ENCODE results near the gene TPM2.

Gene TPM2

DNA sequence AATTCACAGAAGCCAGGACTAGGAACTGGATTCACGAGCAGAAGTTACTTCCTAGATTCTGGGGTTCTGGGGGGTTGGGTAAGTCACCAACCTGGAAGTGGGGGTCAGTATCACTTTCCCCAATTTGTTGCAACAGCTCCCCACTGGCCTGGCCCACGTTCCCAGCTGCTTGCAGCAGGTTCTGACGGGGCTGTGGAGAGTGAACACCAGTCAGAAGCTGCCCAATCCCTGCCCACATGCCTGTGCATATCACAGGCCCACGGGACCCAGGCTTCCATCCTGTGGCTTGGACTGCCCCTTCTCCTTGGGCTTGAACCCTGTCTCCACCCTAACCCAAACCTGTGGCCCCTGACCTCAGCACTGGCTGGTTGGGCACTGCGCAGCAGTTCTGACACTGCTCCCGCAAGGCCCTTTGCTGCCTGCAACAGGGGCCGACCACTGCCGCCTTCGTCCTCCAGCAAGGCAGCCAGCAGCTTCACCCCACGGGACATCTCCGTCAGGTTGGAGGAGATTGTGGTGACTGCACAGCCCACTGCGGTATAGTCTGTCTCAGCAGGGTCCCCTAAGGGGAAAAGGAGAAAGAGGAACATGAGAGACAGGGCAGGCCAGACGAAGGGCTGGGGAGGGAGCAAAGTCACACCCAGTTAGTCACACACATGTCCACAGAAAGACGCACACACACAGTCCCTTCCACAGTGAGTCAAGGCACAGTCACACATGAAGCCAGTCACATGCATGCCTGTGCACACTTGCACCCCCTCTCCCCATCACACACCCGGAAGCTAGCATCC lies 29.2 kb upstream of the TPM2 start:
- no peak for DNase-seq (ENCODE audit: low read depth in 3 of 3)

DNA sequence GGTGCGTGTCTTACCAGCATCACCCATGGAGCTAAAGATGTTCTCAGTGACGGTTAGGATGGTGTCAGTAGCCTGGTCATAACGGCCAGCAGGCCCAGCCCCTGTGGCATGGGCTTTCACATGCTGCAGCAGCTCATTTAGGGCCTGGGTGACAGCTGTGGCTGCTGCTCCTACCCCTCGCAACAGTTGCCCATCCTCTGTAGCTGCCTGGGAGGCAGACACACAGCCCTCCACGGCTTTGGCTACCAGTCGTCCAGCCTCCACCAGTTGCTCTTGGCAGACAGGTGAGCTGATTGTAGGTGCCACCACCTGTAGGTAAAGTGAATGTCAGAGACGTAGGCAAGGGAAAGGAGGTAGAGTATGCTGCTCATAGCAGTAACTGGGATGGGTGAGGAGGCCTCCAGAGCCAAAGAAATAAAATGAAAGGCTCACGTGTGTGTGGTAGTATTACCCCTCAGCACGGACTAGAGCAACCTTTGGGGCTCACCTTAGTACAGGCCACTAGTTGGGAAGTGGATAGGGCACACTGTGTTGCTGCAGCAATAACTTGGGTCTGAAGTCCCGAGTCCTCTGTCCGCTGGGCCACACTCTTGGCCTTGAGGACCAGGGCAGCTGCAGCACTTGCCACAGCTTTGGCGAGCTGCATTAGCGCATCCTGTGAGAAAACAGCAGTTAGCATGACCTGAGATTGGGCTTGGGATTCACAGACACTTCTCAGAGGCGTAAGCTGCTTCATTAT lies 27.6 kb upstream of the TPM2 start:
- no peak for DNase-seq (ENCODE audit: low read depth in 3 of 3)

DNA sequence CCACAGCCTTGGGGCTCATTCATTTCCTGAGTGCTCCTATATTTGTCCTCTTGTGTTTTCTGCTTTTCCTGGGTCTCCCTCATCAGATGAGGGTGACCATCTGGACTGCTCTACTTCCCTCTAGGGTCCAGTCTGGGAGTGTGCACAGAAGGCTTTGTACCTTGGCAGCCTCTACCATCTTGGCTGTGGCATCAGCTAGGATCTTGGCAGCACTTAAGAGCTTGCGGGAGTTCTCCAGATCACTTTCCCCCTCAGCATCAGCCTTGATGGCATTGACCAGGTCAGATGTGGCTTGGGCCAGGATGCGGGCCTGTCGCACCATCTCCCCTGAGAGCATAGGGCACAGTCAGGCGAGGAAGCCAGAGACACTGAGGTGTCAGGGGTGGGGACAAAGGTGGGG lies 26.5 kb upstream of the TPM2 start:
- DNase-seq (ENCODE audit: low read depth in 3 of 3) = no peak

DNA sequence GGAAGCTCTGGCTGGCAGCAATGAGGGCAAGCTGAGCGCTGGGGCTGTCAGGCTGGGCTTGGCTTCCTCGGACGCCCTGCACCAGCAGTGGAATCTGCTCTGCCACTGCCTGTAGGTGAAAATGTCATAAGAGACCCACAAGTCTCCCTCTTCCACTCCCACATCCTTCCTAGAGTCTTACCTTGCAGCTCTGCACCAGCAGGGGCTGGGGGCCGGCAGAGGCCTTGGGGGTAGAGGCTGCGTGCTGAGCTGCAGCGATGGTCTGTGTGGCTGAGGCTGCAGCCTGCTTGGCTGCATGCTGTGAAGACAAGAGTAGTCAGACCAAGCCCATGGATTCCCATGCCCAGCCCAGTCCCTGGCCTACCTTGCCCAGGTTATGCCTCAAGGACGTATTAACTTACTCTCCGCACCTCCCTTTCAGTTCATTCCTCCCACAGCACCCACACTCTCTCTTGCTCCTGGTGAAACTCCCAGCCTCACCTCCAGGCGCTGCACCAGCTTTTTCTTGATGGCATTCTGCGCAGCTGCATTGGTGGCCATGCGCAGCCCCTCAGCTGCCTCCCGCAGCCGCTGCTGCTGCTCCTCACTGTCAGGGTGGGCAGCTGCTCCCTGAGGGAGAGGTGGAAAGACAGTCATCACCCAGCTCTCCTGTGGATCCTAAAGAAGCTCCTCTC lies 25.0 kb upstream of the TPM2 start:
- no peak for DNase-seq (ENCODE audit: low read depth in 3 of 3)

DNA sequence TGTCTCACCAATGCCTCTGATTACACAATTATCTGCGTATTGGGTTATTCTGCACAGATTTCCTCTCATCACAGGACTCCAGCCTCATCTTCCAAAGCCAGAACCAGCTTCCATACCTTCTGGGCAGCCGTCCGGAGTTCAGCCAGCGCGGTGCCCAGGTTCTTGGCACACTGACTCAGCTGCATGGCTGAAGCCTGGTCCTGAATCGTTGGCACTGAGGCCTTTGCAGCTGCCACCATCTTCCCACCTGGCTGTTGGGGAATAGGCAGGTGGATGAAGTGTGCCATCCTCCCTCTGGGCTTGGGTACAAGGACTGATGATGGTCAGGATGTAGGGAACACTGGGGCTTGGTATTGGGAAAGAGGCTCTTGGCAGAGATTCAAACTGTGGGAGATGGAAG lies 24.4 kb upstream of the TPM2 start:
- DNase-seq (ENCODE audit: low read depth in 3 of 3) = no peak

DNA sequence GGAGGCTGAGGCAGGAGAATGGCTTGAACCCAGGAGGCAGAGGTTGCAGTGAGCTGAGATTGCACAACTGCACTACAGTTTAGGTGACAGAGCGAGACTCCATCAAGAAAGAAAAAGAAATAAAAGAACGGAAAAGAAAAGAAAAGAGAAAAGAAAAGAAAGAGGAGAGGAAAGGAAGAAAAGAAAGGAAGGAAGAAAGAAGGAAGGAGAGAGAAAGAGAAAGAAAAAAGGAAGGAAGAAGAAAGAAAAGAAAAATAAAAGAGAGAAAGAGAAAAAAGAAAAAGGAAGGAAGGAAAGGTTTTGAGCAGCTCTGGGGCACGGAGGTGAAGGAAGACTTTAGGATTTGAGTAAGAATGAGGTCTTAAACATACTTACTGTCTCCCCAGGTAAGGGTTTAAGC lies 23.9 kb upstream of the TPM2 start:
- no peak for DNase-seq (ENCODE audit: low read depth in 3 of 3)

DNA sequence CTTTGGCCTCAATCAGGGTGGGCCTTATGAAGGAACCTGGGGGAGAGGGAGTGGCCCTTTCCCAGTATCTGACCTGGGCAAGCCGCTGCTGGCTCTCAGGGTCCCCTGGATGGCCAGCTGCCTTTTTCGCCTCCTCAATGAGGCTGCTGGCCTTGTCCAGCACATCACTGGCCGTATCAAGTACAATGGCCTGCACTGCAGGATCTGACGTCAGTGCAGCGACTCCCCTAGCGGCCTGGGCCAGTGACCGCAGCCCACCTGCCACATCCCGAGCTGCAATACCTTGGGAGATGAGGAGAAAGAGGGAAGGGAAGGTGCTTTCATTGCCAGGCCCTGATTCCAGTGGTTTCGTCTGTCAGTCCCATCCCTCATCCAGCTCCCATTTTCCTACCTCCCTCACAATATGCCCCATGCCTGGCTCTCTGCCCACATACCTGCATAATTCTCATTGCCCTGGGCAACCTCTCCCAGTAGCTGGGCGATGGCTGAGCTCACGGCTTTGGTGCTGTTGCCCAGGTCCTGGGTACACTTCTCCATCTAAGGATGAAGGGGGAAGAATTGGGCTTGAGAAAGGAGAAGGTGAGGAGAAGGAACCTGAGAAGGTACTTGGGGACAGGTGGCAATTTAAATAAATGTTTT lies 23.2 kb upstream of the TPM2 start:
- no peak for DNase-seq (ENCODE audit: low read depth in 3 of 3)

DNA sequence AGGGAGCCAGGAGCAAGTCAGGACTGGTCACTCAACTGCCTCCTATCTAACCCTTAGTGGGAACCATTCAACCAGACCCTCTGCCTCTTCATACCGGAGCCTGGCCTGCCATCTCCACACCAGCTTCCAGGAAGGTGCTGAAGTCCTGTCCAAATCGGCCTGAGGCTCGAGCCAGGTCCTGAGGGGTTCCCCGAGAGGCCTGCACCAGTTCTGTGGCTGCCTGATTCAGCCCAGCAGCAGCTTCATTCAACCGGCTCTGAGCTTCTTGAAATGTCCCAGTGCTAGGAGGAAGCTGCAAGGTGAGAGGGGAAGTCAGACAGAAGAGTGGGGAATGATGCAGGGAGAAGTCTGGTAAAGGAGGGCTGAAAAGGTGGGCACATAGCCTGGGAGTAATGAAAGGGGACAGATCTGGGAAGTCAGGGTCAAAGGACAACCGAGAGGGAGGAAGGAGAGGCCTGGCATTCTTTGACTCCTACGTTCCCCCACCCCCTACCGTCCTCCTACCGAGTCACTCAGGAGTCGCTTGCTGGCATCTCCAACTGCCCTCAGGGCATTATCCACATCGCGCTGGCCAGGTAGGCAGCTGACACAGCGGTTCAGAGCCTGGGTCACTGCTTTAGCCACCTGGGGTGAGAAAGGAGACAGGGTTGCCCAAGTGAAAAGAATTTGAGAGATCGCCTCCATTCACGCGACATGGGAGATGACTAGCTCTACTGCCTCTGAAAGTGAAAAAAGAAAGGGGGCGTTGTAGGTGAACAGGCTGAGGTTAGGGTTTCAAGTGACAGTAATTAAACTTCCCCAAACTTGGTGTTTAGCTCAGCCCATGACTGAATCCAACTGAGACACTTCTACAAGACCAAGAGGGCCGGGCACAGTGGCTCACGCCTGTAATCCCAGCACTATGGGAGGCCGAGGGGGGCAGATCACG lies 22.0 kb upstream of the TPM2 start:
- DNase-seq (ENCODE audit: low read depth in 3 of 3) = no peak

DNA sequence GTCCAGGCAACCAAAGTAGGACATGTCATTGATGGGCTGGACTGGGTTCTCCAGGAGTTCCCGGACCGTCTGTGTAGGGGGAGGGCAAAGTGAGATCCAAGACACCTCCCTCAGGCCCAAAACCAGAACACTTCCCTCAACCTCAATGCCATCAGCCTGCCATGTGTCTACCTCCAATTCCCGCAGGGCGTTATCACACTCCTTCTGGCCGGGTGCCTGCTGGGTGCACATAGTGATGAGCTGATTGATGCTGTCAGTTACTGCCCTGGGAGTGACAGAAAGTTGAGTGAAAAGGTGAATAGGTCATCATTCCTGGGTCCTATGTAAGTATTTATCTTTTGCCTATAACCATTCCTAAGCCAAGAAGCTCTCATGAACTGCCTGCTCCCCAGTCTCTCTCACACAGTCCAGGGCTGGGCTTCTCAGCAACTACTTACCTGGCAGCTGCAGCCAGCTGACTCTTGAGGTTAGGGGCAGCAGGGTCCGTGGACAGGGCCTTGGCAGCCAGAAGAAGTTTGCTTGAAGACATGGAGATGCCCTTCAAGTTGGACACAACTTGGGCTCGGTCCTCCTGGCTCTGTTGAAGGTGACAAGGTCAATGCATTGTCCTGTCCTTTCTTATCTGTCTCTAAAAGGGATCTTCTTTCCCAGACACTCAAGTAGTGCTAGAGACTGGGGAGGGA lies 21.2 kb upstream of the TPM2 start:
- no peak for DNase-seq (ENCODE audit: low read depth in 3 of 3)

DNA sequence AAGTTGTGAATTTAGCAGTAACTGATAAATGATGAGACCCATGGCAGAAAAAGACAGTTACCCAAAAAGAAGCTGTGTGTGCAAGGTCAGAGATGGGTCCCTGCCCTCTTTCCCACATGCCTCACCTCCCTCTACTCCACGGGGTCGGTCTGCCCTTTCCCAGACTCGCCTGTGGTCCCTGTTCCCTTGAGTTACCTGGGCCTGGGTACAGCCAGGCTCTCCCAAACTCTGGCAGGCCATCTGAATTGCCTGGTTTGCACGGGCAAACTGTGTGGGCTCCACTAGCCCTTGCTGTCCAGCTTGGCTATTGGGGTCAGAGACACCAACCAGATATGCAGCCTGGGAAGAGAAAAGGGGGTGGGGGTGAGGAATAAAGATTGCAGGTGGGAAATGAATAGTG lies 18.4 kb upstream of the TPM2 start:
- DNase-seq (ENCODE audit: low read depth in 3 of 3) = no peak

DNA sequence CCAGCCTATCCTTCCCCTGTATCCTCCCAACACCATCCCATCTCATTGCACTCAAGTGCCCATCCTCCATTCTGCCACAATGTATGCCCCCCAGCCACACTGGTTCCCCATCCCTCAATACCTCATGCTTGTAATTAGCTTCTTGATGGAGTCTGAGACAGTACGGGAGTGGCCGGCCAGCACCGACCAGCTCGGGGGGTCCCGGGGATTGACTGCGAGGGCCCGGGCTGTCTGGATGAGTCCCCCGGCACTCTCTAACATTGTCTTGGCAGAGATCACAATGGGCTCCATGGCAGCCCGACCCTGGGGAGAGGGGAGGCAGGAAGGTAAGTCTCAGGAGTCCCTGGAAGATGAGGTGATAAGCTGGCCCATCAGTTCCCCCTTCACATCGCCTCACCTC lies 17.2 kb upstream of the TPM2 start:
- no peak for DNase-seq (ENCODE audit: low read depth in 3 of 3)

DNA sequence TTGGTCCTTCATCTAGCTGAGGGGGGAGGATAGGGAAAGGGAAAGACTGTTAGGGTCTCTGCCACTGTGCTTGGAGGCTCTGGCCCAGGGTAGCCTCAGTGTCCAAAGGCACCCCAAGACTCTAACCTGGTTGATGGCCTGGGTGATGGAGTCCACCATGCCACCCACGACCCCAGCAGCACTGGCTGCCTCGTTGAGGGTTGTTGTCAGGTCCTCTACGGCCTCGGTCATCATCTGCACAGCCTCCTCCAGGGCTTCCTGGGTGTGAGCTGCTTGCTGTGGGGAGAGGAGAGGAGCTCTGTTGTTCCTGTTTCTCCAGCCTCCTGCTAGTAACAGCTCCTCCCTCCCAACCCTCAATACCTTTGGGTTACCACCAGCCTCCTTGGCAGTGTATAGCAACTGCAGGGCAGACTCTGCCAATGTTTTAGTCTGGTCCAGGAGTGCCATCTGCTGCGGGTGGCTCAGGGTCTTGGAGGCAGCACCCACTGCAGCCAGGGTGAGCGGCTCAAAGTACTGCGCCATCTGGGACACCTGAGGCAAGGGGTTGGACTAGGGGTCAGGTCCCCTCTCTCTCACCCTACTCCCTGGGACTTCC lies 16.2 kb upstream of the TPM2 start:
- no peak for DNase-seq (ENCODE audit: low read depth in 3 of 3)

DNA sequence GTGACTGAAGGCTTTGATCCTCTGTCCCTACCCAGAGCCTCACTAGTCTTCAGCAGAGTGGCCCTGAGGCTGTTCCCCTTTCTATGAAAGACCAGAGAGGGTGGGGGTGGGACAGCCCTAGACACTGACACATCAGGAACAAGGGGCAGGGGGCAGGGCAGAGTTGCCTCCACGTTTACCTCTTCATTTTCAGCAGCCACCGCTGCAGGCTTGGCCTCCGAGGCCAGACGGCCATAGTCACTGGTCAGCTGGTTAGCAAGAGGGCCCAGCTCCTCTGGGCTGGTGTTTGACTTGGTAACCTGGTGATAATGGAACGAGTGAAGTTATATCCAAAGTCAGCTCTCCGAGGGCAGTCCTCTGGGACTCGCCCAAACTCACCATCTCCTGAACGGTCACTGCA lies 15.6 kb upstream of the TPM2 start:
- DNase-seq (ENCODE audit: low read depth in 3 of 3) = no peak

DNA sequence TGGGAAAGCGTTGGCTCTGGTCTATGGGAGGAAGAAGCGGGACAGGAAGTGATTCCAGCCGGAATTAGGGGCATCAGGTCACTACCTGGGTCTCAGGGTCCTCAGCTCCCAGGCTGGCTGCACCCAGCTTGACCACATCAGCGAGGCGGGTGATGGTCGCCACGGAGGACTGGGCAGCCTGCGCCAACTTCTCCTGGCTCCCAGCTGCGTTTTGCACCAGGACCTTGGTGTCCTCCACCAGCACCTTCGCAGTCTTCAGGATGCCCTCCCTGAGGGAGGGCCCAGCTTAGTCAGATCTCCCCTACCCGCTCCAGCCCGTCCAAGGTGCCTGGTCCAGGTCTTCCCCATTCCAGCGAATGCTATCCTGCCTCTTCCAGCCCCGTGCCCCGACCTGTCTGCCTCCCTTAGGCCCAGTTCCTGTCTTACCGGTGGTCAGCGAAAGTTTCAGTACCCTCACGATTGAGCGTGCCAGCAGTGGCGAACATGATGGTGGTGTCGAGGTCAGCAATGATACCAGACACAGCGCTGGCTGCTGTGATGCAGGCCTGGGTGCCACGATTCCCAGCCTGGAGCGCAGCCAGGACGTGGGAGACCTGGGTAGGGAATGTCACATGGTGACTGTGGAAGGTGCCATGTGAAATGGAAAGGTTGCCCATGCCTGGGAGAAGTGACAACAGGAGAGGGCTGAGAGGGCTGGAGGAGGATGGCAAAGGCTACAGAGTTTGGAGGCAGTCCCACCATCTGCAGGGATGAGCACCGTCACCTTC lies 14.4 kb upstream of the TPM2 start:
- no peak for DNase-seq (ENCODE audit: low read depth in 3 of 3)

DNA sequence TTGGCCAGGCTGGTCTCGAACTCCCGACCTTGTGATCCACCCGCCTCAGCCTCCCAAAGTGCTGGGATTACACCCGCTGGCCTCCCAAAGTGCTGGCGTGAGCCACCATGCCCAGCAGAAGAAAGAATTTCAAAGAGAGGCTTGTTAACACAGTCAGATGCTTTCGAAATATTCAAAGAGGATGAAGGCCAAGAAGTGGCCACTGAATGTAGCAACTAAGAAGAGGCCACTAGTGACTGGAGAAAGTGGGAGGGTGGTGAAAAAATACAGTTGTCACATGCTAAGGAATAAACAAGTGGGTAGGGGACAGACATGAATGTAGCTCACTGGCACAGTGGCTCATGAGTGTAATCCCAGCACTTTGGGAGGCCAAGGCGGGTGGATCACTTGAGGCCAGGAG lies 13.0 kb upstream of the TPM2 start:
- no peak for DNase-seq (ENCODE audit: low read depth in 3 of 3)

DNA sequence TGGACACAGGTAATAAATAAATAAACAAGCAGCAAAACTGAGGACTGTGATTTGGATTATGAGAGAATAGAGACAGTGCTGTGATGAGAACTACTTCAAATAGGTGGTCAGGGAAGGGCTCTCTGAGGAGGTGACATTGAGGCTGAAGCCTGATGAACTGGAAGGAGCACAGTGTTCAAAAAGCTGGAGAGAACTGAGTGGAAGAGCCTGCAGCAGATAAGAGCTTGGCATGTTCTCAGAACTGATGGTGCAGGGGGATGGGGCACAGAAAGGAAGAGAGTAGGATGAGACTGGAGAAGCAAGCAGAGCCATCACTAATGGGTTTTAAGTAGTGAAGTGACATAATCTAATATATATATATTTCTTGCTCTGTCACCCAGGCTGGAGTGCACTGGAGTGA lies 11.2 kb upstream of the TPM2 start:
- DNase-seq (ENCODE audit: low read depth in 3 of 3) = no peak

DNA sequence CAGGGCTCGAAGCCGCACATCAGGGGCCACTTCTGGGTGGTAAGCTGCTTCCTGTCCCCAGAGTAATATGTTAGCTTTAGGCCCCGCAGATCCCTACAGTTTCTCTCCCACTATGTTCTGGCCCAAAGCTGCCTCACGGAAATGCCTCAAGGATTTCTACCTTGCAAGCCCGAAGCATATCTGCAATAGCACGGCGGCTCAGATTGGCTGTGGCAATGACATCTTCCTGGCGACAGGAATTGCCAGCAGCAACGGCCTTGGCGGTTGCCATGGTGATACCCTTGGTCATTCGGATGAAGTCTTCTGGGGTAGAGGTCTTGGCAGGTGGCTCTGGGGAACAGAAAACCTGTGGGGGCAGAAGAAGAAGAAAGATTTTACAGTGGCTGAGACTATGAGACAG lies 10.3 kb upstream of the TPM2 start:
- DNase-seq (ENCODE audit: low read depth in 3 of 3) = no peak

DNA sequence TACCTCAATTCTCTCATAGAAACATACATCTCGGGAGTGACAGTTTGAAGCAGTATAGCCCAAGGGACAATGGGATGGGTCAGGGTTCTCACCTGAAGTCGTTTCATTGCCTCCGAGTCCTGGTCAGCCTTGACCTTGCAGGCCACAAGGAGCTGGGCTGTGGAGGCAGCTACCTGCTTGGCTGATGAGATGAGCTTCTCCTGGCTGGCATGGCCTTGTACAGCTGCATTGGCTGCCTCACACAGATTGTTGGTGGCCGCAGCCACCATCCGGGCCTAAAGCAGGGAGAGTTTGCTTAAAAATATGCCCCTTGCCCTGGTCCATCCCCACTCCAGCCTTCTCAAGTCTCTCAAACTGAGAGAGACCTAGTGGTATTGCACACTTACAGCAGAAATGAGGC lies 8.5 kb upstream of the TPM2 start:
- no peak for DNase-seq (ENCODE audit: low read depth in 3 of 3)

DNA sequence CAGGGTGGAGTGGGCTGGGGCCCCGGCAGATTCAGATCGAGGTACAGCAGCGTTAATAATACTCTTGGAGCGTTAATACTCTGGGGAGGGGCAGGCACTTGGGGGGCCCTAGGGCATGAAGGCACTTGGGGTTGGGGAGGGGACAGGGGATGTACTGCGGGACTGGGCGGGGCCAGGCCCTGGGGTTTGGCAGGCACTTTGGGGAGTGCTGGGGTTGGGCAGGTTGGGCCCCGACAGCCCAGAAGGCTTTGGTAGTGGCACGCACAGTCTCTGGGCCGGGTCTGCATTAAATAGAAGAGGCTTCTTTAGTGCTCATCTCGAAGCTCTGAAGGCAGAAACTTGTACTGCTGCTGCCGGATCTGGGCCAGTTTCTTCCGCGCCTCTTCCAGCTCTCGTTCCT lies 7.8 kb upstream of the TPM2 start:
- DNase-seq (ENCODE audit: low read depth in 3 of 3) = no peak

Measured in stimulated activated CD4-positive, alpha-beta T cell treated with anti-CD3 and anti-CD28 coated beads, TNF-alpha, amount 100 ng/mL, for 24 hours (primary cell).